Measurements from ENCODE around the gene PAK1IP1. TPM values are rescaled to one million over a fixed set of nuclear protein-coding genes. Genes with fewer than 3 reads are reported as not detected.

Gene PAK1IP1
- total RNA-seq, 1 donor from 2014 or later = 37.4 TPM

DNA sequence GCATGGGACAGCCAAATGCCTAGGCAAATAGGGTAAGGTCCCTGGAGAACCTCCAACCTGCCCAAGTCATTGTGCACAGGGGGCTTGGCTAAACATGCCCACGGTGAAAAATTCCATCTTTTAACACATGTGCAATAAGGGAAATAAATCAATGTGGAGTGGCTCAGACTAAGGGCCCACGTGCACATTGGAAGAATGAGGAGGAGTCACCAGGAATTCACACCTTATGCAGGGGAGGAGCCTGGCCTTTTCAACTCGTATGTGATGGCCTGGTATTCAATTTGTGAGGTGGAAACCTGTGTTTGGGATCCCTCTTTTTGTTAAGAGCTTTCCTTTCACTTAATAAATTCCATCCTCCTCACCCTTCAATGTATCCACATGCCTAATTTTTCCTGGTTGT is 13.0 kb upstream of the PAK1IP1 start:
- Mint-ChIP-seq H3K36me3 (ENCODE audit: low read depth) (peaks cover 2% of the 10 kb centered on the region), H3K9me3 (no peaks in the 10 kb centered on the region), H3K27me3 (ENCODE audit: insufficient read depth) (peaks cover 4% of the 10 kb centered on the region), H3K27ac (no peak overlapping the region), H3K4me1 (ENCODE audit: low read depth) (peaks cover 45% of the 10 kb centered on the region), H3K4me3 (no peak overlapping the region)
- DNase-seq (ENCODE audit: low spot score) = no peak
- intact Hi-C loops (cut with micrococcal nuclease) = no loop called here

DNA sequence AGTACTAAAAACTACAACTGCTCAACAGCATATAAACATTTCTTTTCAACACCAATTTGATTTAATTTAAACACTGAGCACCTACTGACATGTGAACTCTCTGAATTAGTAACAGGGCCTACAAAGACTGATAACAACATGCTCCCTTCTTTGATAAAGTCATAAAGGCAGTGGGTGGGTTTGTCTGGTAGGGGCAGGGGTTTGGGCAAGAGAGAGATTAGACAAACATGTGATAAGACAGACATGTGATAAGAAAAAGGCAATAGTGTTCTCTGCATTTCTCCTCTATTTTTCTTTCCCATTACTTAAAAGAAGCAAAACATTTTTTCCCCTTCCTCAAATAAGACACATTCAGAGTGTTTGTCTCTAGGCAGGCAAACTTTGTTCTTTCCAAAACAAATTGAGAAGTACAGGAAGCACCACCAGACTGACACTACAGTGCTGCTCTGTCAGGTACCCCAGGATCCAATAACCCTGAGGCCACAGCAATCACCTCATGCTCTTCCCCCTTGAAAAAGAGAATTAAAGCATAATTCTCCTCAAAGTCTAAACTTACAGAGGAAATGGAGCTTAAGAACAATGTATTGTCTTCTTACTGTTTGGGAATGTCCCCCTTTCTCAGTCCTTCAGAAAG is 12.3 kb upstream of the PAK1IP1 start:
- H3K36me3 Mint-ChIP-seq (ENCODE audit: low read depth) = peaks cover 2% of the 10 kb centered on the region
- no peak overlapping the region for H3K4me3 Mint-ChIP-seq
- H3K9me3 Mint-ChIP-seq = no peaks in the 10 kb centered on the region
- H3K4me1 Mint-ChIP-seq (ENCODE audit: low read depth) = peaks cover 45% of the 10 kb centered on the region
- peaks cover 4% of the 10 kb centered on the region for H3K27me3 Mint-ChIP-seq (ENCODE audit: insufficient read depth)
- no peak for DNase-seq (ENCODE audit: low spot score)
- H3K27ac Mint-ChIP-seq = peak overlapping the region; percentile 49
- intact Hi-C loops (cut with micrococcal nuclease) = no loop called here

DNA sequence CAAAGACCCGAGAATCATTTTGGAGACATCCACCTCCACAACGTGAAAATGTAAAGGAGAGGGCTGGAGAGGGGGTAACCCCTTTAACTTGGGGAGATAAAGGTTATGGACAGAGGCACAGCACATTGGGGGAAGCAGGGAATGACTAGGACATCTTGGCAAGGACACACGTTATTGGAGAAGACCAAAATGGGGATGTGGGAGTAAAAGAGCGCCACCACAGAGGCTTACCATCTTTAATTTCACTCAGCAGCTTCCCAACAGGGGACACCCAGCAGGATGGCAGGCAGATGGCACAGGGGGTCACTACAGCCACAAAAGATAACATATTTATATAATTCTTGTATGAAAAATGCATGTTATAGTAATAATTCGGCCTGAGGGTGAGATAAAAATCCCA is 10.2 kb upstream of the PAK1IP1 start:
- H3K27ac Mint-ChIP-seq = no peak overlapping the region
- peak overlapping the region; percentile 3 for H3K4me3 Mint-ChIP-seq
- peaks cover 45% of the 10 kb centered on the region for H3K4me1 Mint-ChIP-seq (ENCODE audit: low read depth)
- peaks cover 2% of the 10 kb centered on the region for H3K36me3 Mint-ChIP-seq (ENCODE audit: low read depth)
- intact Hi-C loops (cut with micrococcal nuclease) = loop anchor here (1.0 to 2.0 kb wide), 2 partner anchors 10 to 30 kb away; partner anchors contain the start of genes C6orf52 and PAK1IP1
- no peak for DNase-seq (ENCODE audit: low spot score)
- peaks cover 4% of the 10 kb centered on the region for H3K27me3 Mint-ChIP-seq (ENCODE audit: insufficient read depth)
- H3K9me3 Mint-ChIP-seq = no peaks in the 10 kb centered on the region

DNA sequence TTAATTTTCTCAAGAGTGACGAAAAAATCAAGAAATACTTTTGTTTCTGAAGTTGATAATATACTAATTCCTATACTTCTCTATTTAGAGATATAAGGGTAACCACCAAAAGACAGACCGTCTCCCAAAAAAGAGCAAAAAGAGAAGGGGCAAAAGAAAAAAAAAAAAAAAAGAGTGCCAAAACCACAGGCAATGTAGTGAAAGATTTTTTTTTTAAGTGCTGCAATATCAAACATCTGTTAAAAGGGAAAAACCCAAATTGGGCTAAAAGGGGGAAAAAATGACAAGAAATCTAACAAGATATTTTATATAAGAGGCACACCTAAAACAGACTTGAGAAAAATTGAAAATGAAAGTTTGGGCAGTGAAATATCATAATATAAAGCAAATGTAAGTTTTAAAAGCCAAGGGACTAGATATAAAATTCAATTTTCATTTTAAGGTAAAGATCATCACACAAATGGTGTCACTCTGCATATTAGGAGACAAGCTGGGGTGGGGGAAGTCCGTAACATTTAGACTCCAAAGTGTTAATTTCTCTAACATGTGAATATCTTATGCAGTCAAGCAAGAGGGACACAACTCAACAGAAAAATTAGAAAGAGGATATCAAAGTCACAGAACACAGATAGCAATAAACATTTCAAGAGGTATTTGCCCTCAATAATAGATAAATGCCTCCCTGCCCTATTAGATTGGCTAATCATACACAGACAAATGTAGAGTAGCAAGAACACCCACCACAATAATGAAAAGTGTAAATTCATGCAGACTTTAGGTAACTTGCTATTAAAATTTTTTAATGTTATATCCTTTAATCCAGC is 9.5 kb upstream of the PAK1IP1 start:
- no peak for DNase-seq (ENCODE audit: low spot score)
- Mint-ChIP-seq H3K27ac (peak overlapping the region; percentile 18), H3K36me3 (ENCODE audit: low read depth) (peaks cover 2% of the 10 kb centered on the region), H3K27me3 (ENCODE audit: insufficient read depth) (peaks cover 1% of the 10 kb centered on the region), H3K9me3 (no peaks in the 10 kb centered on the region), H3K4me1 (ENCODE audit: low read depth) (peaks cover 45% of the 10 kb centered on the region), H3K4me3 (no peak overlapping the region)
- intact Hi-C loops (cut with micrococcal nuclease) = loop anchor here (1.0 to 2.0 kb wide), 2 partner anchors 9 to 31 kb away; partner anchors contain the start of genes C6orf52 and PAK1IP1

DNA sequence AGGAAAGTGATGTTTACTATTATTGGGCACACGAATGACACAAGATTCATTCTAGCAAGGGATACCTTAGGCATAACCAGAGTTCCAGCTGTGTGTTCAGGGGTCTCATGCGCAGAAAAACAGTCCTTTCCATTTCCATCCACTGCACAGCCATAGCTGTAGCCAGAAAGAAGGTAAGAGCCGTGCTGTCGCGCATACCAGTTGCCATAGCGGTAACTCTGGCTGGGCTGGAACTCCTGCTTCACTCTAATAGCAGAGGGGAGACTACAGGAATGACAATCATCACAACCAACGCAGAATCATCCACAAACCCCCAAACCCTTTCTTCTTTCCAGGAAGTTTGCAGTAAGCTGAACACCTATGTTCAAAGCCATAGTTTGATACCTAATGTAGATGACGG is 7.9 kb upstream of the PAK1IP1 start:
- intact Hi-C loops (cut with micrococcal nuclease) = no loop called here
- DNase-seq (ENCODE audit: low spot score) = no peak
- no peak overlapping the region for H3K27ac Mint-ChIP-seq
- peaks cover 1% of the 10 kb centered on the region for H3K27me3 Mint-ChIP-seq (ENCODE audit: insufficient read depth)
- peaks cover 41% of the 10 kb centered on the region for H3K4me1 Mint-ChIP-seq (ENCODE audit: low read depth)
- peaks cover 2% of the 10 kb centered on the region for H3K36me3 Mint-ChIP-seq (ENCODE audit: low read depth)
- no peak overlapping the region for H3K4me3 Mint-ChIP-seq
- no peaks in the 10 kb centered on the region for H3K9me3 Mint-ChIP-seq

DNA sequence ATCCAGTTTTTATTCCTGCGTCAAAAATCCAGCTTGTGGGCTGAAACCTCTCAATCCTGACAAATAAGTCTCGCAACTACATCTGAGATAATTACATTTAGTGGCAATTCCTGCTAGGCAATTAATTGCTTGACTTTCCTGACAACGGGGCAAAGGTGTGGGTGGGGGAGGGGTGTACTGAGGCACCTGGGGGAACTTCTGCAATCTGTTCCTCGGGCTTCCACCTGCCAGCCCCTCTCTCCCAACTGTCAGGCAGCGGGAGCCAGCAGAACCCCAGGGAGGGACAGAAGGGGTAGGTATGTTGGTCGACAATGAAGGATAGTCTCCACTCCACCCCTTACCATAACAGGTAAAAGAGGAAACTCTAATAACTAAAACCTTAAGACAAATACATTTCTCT is 7.2 kb upstream of the PAK1IP1 start:
- no peaks in the 10 kb centered on the region for H3K36me3 Mint-ChIP-seq (ENCODE audit: low read depth)
- peaks cover 1% of the 10 kb centered on the region for H3K27me3 Mint-ChIP-seq (ENCODE audit: insufficient read depth)
- H3K4me3 Mint-ChIP-seq = no peak overlapping the region
- DNase-seq (ENCODE audit: low spot score) = no peak
- no peak overlapping the region for H3K27ac Mint-ChIP-seq
- peaks cover 35% of the 10 kb centered on the region for H3K4me1 Mint-ChIP-seq (ENCODE audit: low read depth)
- intact Hi-C loops (cut with micrococcal nuclease) = no loop called here
- H3K9me3 Mint-ChIP-seq = no peaks in the 10 kb centered on the region

DNA sequence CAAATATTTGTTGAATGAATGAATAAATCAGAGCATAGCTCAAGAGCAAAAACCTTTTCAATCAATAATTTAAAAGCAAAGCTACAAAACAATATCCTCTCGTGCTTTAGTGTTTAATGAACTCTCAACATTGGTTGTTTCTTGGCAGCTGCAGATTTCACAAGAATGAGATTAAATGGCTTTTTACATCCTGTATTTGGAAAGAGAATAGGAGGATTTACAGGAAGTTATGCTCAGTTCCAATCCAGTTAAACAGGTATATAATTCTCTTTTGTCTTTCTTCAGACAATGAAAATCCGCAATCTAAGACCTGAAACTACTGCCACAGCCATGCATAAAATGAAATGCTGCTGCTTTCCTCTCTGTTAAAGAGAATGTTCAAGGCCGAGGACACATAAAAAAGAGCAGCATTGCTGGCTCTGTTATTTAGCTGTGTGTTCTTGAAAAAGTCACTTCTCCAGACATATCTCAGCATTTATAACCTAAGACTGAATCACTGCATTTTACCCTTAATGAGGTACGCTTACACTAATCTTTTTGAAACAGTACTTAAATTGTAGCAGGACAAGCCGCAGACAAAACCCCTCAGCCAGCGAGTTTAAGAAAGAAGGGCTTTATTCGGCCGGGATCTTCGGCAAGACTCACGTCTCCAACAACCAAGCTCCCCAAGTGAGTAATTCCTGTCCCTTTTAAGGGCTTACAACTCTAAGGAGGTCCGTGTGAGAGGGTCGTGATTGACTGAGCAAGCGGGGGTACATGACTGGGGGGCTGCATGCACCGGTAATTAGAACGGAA is 3.9 kb upstream of the PAK1IP1 start:
- peaks cover 22% of the 10 kb centered on the region for H3K4me1 Mint-ChIP-seq (ENCODE audit: low read depth)
- H3K27ac Mint-ChIP-seq = no peak overlapping the region
- DNase-seq (ENCODE audit: low spot score) = no peak
- peaks cover 12% of the 10 kb centered on the region for H3K36me3 Mint-ChIP-seq (ENCODE audit: low read depth)
- H3K9me3 Mint-ChIP-seq = no peaks in the 10 kb centered on the region
- H3K27me3 Mint-ChIP-seq (ENCODE audit: insufficient read depth) = peaks cover 3% of the 10 kb centered on the region
- intact Hi-C loops (cut with micrococcal nuclease) = no loop called here
- H3K4me3 Mint-ChIP-seq = no peak overlapping the region

DNA sequence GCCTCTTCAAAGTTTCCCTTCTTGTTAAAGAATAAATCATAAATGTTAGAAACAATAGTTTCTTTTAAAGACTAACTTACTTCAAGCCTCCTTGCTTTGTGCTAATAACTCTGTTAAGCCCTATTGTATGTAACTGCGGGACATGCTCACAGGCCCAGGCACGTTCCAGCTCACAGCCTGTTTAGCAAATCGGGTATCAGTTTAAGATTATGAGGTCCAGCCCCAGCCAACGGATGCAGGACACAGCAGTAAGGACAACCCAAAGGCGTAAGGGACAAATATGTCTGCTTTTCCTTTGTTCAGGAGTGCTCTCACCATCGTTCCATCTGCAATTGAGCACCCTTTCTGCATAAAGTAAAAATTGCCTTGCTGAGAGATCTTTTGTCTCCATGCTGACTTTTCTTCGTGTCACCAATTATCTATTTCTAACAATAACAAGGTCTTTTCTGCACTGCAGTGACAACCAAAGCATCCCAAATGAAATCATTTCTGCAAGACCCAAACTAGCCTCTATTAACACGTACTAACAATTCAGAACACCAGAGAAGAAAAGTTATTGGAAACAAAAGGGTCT is 1.7 kb upstream of the PAK1IP1 start:
- H3K4me1 Mint-ChIP-seq (ENCODE audit: low read depth) = peaks cover 36% of the 10 kb centered on the region
- peaks cover 19% of the 10 kb centered on the region for H3K36me3 Mint-ChIP-seq (ENCODE audit: low read depth)
- peak overlapping the region; percentile 82 for H3K27ac Mint-ChIP-seq
- intact Hi-C loops (cut with micrococcal nuclease) = no loop called here
- H3K9me3 Mint-ChIP-seq = no peaks in the 10 kb centered on the region
- H3K4me3 Mint-ChIP-seq = peak overlapping the region; percentile 91
- peaks cover 3% of the 10 kb centered on the region for H3K27me3 Mint-ChIP-seq (ENCODE audit: insufficient read depth)
- no peak for DNase-seq (ENCODE audit: low spot score)

DNA sequence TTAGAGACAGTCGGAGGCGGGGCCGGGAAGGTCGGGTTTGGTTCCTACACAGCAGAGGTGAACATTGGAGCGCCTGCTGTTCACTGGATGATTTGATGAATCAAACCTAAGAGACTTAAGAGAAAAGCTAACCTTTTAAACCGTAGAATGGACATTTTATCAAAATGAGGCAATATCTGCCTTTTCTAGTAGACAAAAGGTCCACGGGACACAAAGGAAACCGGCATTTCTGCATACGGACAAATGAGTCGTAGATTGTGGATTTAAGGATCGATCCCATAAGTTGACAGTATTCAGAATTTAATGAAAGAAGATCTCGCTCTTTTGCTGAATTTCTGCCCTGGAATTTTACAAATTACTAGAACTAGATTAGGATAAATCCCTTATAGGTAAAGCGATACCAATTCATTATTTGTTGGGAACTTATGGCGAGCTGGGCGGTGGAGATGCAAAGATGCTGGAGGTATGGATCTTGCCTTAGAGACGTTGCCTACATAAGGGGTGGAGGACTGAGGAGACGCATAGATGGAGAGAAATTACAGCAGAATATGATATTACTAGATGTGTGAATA is 400 bp downstream of the PAK1IP1 start:
- intact Hi-C loops (cut with micrococcal nuclease) = loop anchor here (1.0 to 2.0 kb wide), 3 partner anchors 40 to 217 kb away; no protein-coding TSS in a partner anchor
- Mint-ChIP-seq H3K27ac (peak overlapping the region; percentile 99), H3K27me3 (ENCODE audit: insufficient read depth) (peaks cover 3% of the 10 kb centered on the region), H3K36me3 (ENCODE audit: low read depth) (peaks cover 30% of the 10 kb centered on the region), H3K4me1 (ENCODE audit: low read depth) (peaks cover 49% of the 10 kb centered on the region), H3K4me3 (peak overlapping the region; percentile 91), H3K9me3 (no peaks in the 10 kb centered on the region)
- DNase-seq (ENCODE audit: low spot score) = no peak

DNA sequence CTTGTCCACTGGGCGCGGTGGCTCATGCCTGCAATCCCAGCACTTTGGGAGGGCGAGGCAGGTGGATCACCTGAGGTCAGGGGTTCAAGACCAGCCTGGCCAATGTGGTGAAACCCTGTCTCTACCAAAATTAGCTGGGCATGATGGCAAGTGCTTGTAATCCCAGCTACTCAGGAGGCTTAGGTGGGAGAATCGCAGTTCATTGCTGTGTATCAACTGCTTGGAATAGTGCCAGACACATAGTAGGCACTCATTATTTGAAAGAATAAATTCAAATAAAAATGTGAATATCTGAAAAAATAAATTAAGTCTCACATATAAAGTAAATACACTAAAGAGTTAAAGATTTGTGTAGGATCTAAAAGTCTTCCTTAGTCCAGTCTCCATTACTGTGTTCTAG is 1.9 kb downstream of the PAK1IP1 start:
- Mint-ChIP-seq H3K36me3 (ENCODE audit: low read depth) (peaks cover 44% of the 10 kb centered on the region), H3K27me3 (ENCODE audit: insufficient read depth) (peaks cover 3% of the 10 kb centered on the region), H3K4me1 (ENCODE audit: low read depth) (peaks cover 58% of the 10 kb centered on the region), H3K27ac (no peak overlapping the region), H3K9me3 (no peaks in the 10 kb centered on the region), H3K4me3 (peak overlapping the region; percentile 91)
- no peak for DNase-seq (ENCODE audit: low spot score)
- intact Hi-C loops (cut with micrococcal nuclease) = no loop called here

DNA sequence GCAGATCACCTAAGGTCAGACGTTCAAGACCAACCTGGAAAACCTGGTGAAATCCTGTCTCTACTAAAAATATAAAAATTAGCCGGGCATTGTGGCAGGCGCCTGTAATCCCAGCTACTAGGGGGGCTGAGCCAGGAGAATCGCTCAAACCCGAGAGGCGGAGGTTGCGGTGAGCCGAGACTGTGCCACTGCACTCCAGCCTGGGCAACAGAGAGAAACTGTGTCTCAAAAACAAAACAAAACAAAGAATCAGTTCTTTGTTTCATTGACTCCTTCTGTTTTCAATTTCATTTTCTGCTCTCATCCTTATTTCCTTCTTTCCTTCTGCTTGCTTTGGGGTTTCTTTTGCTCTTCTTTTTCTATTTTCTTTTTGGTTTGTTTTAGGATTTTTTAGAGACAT is 19.2 kb downstream of the PAK1IP1 start:
- H3K4me1 Mint-ChIP-seq (ENCODE audit: low read depth) = peaks cover 24% of the 10 kb centered on the region
- DNase-seq (ENCODE audit: low spot score) = no peak
- H3K27me3 Mint-ChIP-seq (ENCODE audit: insufficient read depth) = no peaks in the 10 kb centered on the region
- peaks cover 21% of the 10 kb centered on the region for H3K36me3 Mint-ChIP-seq (ENCODE audit: low read depth)
- intact Hi-C loops (cut with micrococcal nuclease) = no loop called here
- no peak overlapping the region for H3K4me3 Mint-ChIP-seq
- peaks cover 11% of the 10 kb centered on the region for H3K9me3 Mint-ChIP-seq
- no peak overlapping the region for H3K27ac Mint-ChIP-seq

DNA sequence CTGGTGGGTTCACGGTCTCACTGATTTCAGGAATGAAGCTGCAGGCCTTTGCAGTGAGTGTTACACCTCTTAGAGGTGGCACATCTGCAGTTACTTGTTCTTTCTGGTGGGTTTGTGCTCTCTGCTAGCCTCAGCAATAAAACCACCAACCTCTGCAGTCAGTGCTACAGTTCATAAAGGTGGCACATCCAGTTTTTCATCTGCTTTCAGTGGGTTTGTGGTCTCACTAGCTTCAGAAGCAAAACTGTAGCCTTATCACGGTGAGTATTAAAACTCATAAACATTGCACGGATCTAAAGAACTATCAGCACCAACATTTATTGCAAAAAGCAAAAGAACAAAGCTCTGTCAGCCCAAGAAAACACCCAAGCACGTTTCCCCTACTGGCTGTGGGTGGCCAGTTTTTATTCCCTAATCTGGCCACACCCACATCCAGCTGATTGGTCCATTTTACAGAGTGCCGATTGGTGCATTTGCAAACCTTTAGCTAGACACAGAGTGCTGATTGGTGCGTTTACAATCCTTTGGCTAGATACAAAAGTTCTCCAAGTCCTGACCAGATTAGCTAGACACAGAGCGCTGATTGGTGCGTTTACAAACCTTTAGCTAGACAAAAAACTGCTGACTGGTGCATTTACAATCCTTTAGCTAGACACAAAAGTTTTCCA is 24.7 kb downstream of the PAK1IP1 start:
- intact Hi-C loops (cut with micrococcal nuclease) = no loop called here
- H3K9me3 Mint-ChIP-seq = peaks cover 14% of the 10 kb centered on the region

More for the DNA sequence above, 24.7 kb downstream of the PAK1IP1 start:
- H3K4me1 Mint-ChIP-seq (ENCODE audit: low read depth) = peaks cover 49% of the 10 kb centered on the region
- H3K4me3 Mint-ChIP-seq = peak overlapping the region; percentile 89
- peak overlapping the region; percentile 86 for H3K27ac Mint-ChIP-seq
- H3K27me3 Mint-ChIP-seq (ENCODE audit: insufficient read depth) = no peaks in the 10 kb centered on the region
- peaks cover 9% of the 10 kb centered on the region for H3K36me3 Mint-ChIP-seq (ENCODE audit: low read depth)
- peak; percentile 45 for DNase-seq (ENCODE audit: low spot score)
